Esophagus squamous epithelium (tissue), 4 donors: Measurements from ENCODE around the gene PEF1.

ENCODE experiments used
- CTCF ChIP-seq, 6 experiments: fragments of 450-650 bp in 4 of 6; fragments of 200-600 bp in 2 of 6; sonication (generic) in 2 of 6; IDR thresholded peaks; one replicate each; pipeline ENCODE4 v1.5.1; 2016 to 2019; ENCODE audit warnings: antibody characterized with exemption in 6 of 6, mild to moderate bottlenecking in 4 of 6, moderate library complexity in 4 of 6
- POLR2A ChIP-seq, 4 donors: fragments of 450-650 bp; IDR thresholded peaks; one replicate each; pipeline ENCODE4 v1.6.1; 2017; ENCODE audit warnings: antibody characterized with exemption in 4 of 4, mild to moderate bottlenecking in 4 of 4, moderate library complexity in 3 of 4

GRCh38 chr1:31593770-31594632, 50.7 kb downstream of the PEF1 start:
- peak; percentile 35 to 92 (median 91) for TF ChIP-seq CTCF (IDR thresholded peaks at IDR 0.05)
- TF ChIP-seq POLR2A (IDR thresholded peaks at IDR 0.05), result no peak
